CD14-positive monocyte (primary cell): ENCODE measurements around the gene BET1. TPM values are rescaled to one million over a fixed set of nuclear protein-coding genes. Genes with fewer than 3 reads are reported as not detected.

ENCODE experiments used
- DNase-seq, 3 donors: peaks; one replicate each; pipeline ENCODE4 v3.0.0-alpha.2; 2011 to 2022
- H2AFZ ChIP-seq: 2 replicates; pipeline ENCODE4 v1.6.0; 2012; ENCODE audit warnings: mild to moderate bottlenecking, low read depth, low read length, inconsistent platforms; ENCODE audit not compliant: insufficient read depth, poor library complexity, severe bottlenecking
- H3K27ac ChIP-seq, 2 donors: 1 replicate in 1 of 2; 2 replicates in 1 of 2; pipeline ENCODE4 v1.5.1; 2012 to 2013; ENCODE audit warnings: low read length in 2 of 2, control low read depth in 1 of 2, inconsistent platforms in 1 of 2, low read depth in 1 of 2, mild to moderate bottlenecking in 1 of 2
- H3K27me3 ChIP-seq, 2 donors: one replicate each; pipeline versions ENCODE4 v1.6.0 to v1.6.1; 2011 to 2013; ENCODE audit warnings: low read length in 2 of 2; ENCODE audit not compliant: control insufficient read depth in 2 of 2, insufficient read depth in 2 of 2
- H3K36me3 ChIP-seq, 2 donors: replicated peaks in 1 of 2; 1 replicate in 1 of 2; 2 replicates in 1 of 2; pipeline versions ENCODE4 v1.5.1 to v1.6.1; 2012 to 2013; ENCODE audit warnings: low read length in 2 of 2, control low read depth in 1 of 2, inconsistent platforms in 1 of 2, mild to moderate bottlenecking in 1 of 2; ENCODE audit not compliant: insufficient read depth in 2 of 2, control insufficient read depth in 1 of 2
- H3K4me1 ChIP-seq, 2 donors: 1 replicate in 1 of 2; 2 replicates in 1 of 2; pipeline versions ENCODE4 v1.5.1 to v1.6.1; 2012 to 2013; ENCODE audit warnings: low read length in 2 of 2, control low read depth in 1 of 2, inconsistent platforms in 1 of 2, mild to moderate bottlenecking in 1 of 2, moderate library complexity in 1 of 2; ENCODE audit not compliant: insufficient read depth in 2 of 2, control insufficient read depth in 1 of 2
- H3K4me2 ChIP-seq: replicated peaks from 2 replicates; pipeline ENCODE3; 2012; ENCODE audit warnings: low read length, moderate library complexity, mild to moderate bottlenecking; ENCODE audit not compliant: poor library complexity, severe bottlenecking; ENCODE audit errors: extremely low read depth
- H3K4me3 ChIP-seq, 3 experiments: fragments of 200-600 bp in 1 of 3; sonication (generic) in 1 of 3; replicated peaks in 1 of 3; 1 replicate in 2 of 3; 2 replicates in 1 of 3; pipeline ENCODE4 v1.5.1; 2011 to 2013; ENCODE audit warnings: low read length in 3 of 3, mild to moderate bottlenecking in 3 of 3, control low read depth in 2 of 3, low read depth in 2 of 3, inconsistent platforms in 1 of 3, moderate library complexity in 1 of 3
- H3K79me2 ChIP-seq: 2 replicates; pipeline ENCODE4 v1.6.0; 2012; ENCODE audit warnings: mild to moderate bottlenecking, control low read depth, inconsistent platforms, low read length, moderate library complexity; ENCODE audit not compliant: insufficient read depth
- H3K9ac ChIP-seq: 2 replicates; pipeline ENCODE4 v1.6.0; 2017; ENCODE audit warnings: low read length, mild to moderate bottlenecking; ENCODE audit not compliant: insufficient read depth, poor library complexity, severe bottlenecking
- H3K9me3 ChIP-seq, 2 donors: replicated peaks in 1 of 2; 1 replicate in 1 of 2; 2 replicates in 1 of 2; pipeline versions ENCODE4 v1.5.1 to v1.6.1; 2012 to 2013; ENCODE audit warnings: low read length in 2 of 2, control low read depth in 1 of 2; ENCODE audit not compliant: control insufficient read depth in 1 of 2, insufficient read depth in 1 of 2
- H4K20me1 ChIP-seq: 2 replicates; pipeline ENCODE4 v1.6.0; 2012; ENCODE audit warnings: mild to moderate bottlenecking, low read length, control low read depth, moderate library complexity; ENCODE audit not compliant: insufficient read depth
- H3K27ac Mint-ChIP-seq, 7 donors: one replicate each; pipeline ENCODE4 v1.8.0; 2020; ENCODE audit warnings: mild to moderate bottlenecking in 7 of 7, mixed read lengths in 7 of 7, moderate library complexity in 6 of 7, inconsistent platforms in 2 of 7
- H3K27me3 Mint-ChIP-seq, 3 donors: one replicate each; pipeline ENCODE4 v1.8.0; 2021 to 2022; ENCODE audit warnings: low read depth in 3 of 3, mild to moderate bottlenecking in 3 of 3, mixed read lengths in 3 of 3, moderate library complexity in 3 of 3, inconsistent platforms in 1 of 3
- H3K36me3 Mint-ChIP-seq, 2 donors: one replicate each; pipeline ENCODE4 v1.8.0; 2020; ENCODE audit warnings: mixed read lengths in 2 of 2, inconsistent platforms in 1 of 2, mild to moderate bottlenecking in 1 of 2
- H3K4me1 Mint-ChIP-seq: one replicate; pipeline ENCODE4 v1.8.0; 2020; ENCODE audit warnings: mild to moderate bottlenecking, mixed read lengths
- H3K4me3 Mint-ChIP-seq, 2 donors: one replicate each; pipeline ENCODE4 v1.8.0; 2020; ENCODE audit warnings: mild to moderate bottlenecking in 2 of 2, mixed read lengths in 2 of 2, moderate library complexity in 1 of 2
- H3K9me3 Mint-ChIP-seq, 7 donors: one replicate each; pipeline ENCODE4 v1.8.0; 2020 to 2022; ENCODE audit warnings: mixed read lengths in 7 of 7, mild to moderate bottlenecking in 6 of 7, moderate library complexity in 6 of 7, inconsistent platforms in 2 of 7
- CTCF ChIP-seq: fragments of 200-600 bp; IDR thresholded peaks from one replicate; pipeline ENCODE4 v1.8.0; 2022; ENCODE audit warnings: antibody characterized with exemption, mild to moderate bottlenecking
- WGBS: methylation state at CpG from one replicate; pipeline ENCODE4 v1.1.5; 2013; ENCODE audit warnings: missing lambda C conversion rate; ENCODE audit not compliant: insufficient coverage; 5-methylcytosine and 5-hydroxymethylcytosine counted together
- intact Hi-C, 2 donors: fragments of 100-400 bp; cut with micrococcal nuclease; formaldehyde crosslinking; loops; one replicate each; pipeline versions ENCODE4 v1.15.0 to v1.15.1; 2023
- polyA plus RNA-seq, 3 donors: library from polyadenylated mRNA; depleted of rRNA in 1 of 3; unstranded in 2 of 3; stranded (reverse) in 1 of 3; fragments of 300-500 nt in 2 of 3; fragments of >200 nt in 1 of 3; fragmentation: Illumina TruSeq in 2 of 3; gene quantifications; 1 replicate in 2 of 3; 2 replicates in 1 of 3; pipeline ENCODE4 v1.2.3, GENCODE V29; 2012 to 2021

BET1 gene
- polyA plus RNA-seq, 3 donors: 5.4 to 14.1 (median 8.2) TPM

GRCh38 chr7:94049615-94050014, 45.5 kb upstream of the BET1 start:
- Mint-ChIP-seq H3K9me3 (peaks cover 0 to 3% (median 2%) of the 10 kb centered on the region in 7 donors), H3K36me3 (peaks cover 0 to 3% of the 10 kb centered on the region in 2 donors), H3K27ac (peak overlapping the region; percentile 41 to 81 (median 63)), H3K4me1 (peaks cover 24% of the 10 kb centered on the region), H3K27me3 (peaks cover 0 to 6% (median 3%) of the 10 kb centered on the region in 3 donors), H3K4me3 (no peak overlapping the region)
- H3K4me2 ChIP-seq: peak overlapping the region; percentile 42
- no peaks in the 10 kb centered on the region for H3K27me3 ChIP-seq
- peak overlapping the region in 1 of 3 experiments; percentile 2 for H3K4me3 ChIP-seq
- peaks cover 13 to 27% of the 10 kb centered on the region in 2 donors for H3K4me1 ChIP-seq
- no peaks in the 10 kb centered on the region for H3K9me3 ChIP-seq
- intact Hi-C loops: no loop called here
- no peak for TF ChIP-seq CTCF
- H3K27ac ChIP-seq: no peak overlapping the region
- H3K9ac ChIP-seq: no peak overlapping the region
- H3K79me2 ChIP-seq: no peaks in the 10 kb centered on the region
- H3K36me3 ChIP-seq: no peaks in the 10 kb centered on the region
- H4K20me1 ChIP-seq: no peaks in the 10 kb centered on the region
- WGBS: no CpG with 5 or more reads among the region's 5 CpGs
- H2AFZ ChIP-seq: no peak overlapping the region
- DNase-seq: no peak

- Mint-ChIP-seq H3K9me3 (peaks cover 0 to 3% (median 2%) of the 10 kb centered on the region in 7 donors), H3K27me3 (peaks cover 0 to 3% (median 0%) of the 10 kb centered on the region in 3 donors), H3K36me3 (peaks cover 0 to 3% of the 10 kb centered on the region in 2 donors), H3K4me3 (no peak overlapping the region), H3K4me1 (peaks cover 27% of the 10 kb centered on the region), H3K27ac (no peak overlapping the region)
- H3K27me3 ChIP-seq: no peaks in the 10 kb centered on the region
- no peak overlapping the region for H3K4me3 ChIP-seq
- DNase-seq: no peak
- intact Hi-C loops: no loop called here
- H3K4me2 ChIP-seq: no peak overlapping the region
- H3K9ac ChIP-seq: no peak overlapping the region
- no peaks in the 10 kb centered on the region for H3K9me3 ChIP-seq
- no peaks in the 10 kb centered on the region for H3K79me2 ChIP-seq
- no peak for TF ChIP-seq CTCF
- peaks cover 18 to 28% of the 10 kb centered on the region in 2 donors for H3K4me1 ChIP-seq
- H2AFZ ChIP-seq: no peak overlapping the region
- WGBS: no CpG with 5 or more reads among the region's 2 CpGs
- H3K36me3 ChIP-seq: no peaks in the 10 kb centered on the region
- H3K27ac ChIP-seq: no peak overlapping the region
- H4K20me1 ChIP-seq: no peaks in the 10 kb centered on the region
These were observed 44.6 kb upstream of the BET1 start for GRCh38 chr7:94048755-94049154.
